ENCODE measurements around the gene TKFC.

The TKFC gene

DNA sequence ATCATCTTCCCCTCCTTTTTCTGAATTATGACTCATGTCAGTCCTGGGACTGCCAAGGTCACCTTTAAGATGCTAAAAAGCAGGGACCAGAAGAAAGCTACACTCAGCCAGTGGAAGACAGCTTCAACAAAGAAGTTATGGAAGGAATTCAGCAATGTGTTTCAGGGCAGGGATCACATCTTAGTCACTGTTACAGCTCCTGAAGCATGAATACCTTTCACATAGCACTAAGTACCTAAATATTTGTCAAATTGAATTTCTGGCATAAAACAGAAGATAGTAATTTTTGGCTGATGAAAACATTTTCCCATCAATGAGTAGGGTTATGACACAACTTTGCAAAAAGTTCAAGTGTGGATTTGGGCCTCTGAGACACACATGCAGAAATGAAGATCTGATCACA lies 5.4 kb upstream of the TKFC start:
- DNase-seq, result no peak

DNA sequence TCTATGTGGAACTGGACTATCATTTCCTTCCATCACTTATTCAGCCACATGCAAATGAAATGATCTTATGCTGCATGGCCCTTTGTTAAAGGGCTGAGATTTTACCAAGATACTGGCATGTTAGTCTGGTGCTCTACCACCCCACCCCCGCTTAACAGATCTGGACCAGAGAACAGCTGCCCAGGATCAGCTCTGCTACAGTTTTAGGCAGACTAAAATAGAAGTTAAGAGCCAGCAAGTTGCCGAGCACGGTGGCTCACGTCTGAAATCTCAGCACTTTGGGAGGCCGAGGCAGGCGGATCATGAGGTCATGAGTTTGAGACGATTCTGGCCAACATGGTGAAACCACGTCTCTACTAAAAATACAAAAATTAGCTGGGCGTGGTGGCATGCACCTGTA lies 4.7 kb upstream of the TKFC start:
- DNase-seq, result no peak

DNA sequence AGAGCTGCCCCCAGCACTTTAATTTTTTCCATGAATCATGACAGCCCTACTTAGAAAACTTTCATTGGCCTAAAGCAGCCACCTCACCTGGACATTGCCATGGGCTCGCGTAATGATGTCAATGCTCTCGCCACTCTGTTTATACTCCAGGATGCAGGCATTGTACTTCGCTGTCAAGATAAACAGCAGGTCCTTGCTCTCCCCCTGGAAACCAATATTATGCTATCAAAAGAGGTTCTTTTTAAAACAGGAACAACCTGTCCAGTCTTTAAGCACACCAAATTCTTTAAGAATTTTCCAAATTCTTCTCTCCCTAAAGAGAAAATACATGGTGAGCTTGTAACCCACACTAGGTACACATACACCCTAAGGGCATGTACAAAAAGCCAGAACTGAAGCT lies 3.2 kb upstream of the TKFC start:
- no peak for DNase-seq

DNA sequence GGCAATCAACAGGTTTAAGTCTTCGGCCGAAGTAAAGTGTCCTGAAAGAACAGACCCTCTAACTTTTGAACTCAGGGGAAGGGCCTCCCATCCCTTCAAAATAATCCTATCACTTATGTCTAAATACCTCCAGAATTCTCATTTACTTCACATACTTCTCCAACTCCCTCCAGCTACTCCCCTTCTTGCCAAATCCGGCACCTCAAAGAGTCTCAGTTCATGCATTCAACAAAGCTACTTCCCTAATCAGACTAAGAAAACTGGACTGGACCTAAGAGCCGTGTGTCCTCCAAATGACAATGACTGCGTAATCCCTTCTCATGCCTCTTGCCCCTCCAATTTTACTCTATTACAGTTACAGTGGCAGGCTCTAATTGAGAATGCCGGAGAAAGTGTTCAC lies 1.4 kb upstream of the TKFC start:
- DNase-seq, result no peak

DNA sequence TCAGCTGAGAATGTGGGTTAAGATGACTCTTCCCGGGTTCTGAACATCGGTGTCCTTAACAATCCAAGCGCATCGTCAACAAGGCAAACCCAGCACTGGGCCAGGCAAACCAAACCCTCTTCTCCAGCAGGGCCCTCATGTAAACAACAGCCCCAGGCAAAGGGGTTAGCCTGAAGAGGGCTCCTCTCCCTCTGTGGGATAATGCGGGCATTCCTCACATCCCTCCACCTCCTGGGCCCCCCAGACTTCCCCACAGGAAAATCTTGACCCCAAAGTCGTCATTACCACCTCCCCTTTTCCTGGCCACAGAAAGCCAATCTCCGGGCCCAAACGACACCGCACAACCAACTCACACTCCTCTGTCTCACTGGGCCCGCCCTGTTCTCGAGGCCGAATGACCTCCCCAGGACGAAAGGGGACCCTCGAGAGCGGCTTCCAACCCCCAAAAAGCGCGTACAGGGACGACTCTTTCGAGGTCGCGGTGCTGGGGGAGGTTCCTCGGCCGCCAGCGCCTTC lies 689 bp upstream of the TKFC start:
- DNase-seq, result no peak

DNA sequence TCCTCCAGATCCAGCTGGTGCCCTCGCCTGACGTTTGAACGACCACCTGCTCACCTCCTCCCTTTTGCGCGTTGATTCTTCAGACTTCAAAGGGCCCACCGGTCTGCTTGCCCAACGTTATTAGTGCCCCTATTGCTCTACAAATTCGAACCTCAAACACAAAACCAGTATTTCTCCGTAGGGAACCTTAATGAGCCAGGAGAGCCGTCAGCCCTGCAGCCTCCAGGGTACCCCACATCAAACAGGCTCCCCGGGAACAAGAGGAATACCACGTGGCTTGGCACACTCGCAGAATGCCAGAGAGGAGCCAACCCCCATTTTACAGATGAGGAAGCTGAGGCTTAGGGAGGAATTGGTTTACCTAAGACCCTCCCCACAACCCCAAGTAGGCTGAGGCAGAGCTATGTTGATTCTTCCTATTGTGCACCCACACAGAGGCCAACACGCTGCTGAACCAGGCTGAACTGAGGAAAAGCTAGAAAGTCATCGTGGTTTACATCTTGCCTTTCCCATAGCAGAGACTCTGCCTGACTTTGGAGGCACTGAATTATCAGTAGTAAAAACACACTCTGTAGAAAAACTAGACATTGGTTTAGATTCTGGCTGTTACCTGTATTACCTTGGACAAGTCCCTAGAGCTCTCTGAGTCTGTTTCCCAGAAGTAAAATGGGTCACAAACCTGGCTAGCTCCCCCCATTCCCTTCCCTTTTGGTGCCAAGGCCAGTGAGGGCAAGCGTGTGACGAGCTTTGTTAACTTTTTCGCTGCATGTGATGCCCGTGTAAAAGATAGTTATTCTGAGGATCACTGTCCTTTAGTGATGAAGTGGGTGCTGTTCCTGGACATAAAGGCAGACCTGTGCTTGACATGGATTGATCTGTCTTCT lies 764 bp downstream of the TKFC start:
- no peak for DNase-seq

DNA sequence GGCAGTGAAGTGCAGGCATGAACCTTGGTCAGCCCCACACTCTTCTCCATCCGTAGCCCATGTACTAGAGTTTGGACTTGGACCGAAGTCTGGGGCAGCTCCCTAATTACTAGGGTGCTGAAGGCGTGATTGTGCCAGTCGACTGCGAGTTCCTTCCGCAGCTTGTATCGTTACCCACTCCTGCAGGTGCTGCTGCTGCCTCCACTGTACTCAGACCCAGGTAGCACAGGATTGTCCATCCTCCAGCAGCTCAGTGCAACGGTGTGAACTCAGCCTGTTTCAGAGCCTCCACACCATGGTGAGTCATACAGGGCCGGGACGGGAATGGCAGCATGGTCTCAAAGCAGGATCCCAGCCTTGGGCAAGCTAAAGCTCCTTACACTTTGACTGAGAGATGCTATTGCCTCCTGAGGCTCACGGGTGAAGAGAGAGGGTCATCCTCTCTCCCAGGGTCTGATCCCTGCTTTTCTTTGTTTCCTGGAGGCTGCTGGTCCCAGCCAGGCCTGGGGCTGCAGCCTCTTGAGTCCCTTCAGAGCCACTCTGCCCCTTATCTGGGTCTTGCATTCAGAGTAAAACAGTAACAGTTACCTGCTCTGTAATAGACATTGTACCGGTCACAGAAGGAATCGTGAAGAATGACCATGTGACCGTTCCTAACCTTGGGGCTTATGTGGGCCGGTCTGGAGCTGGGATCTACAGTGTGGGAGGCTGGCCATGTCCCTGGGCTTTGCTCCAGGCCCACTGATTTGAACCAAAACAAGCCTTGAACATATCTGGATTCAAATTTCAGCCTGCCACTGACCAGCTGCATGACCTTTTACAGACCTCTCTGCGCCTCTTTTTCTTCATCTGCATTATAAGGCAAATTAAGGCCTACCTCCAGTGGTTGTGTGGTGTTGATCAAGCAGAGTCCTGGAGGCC lies 1.7 kb downstream of the TKFC start:
- DNase-seq, result no peak

DNA sequence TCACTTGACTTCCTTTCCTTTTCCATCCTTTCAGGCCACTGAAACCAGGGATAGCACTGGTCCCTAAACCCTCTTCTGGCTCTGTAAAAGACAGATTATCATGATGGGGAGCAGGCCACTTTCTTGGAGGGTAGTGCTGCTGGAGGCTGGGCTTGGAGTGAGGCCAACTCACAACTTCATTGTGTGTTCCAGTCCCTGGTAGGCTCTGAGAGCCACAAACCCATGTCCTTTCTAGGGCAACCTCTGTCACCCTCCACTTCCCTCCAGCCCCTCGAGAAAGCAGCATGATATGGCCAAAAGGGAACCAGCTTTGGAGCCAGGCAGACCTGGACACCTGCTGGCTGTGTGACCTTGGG lies 2.3 kb downstream of the TKFC start:
- DNase-seq, result no peak

DNA sequence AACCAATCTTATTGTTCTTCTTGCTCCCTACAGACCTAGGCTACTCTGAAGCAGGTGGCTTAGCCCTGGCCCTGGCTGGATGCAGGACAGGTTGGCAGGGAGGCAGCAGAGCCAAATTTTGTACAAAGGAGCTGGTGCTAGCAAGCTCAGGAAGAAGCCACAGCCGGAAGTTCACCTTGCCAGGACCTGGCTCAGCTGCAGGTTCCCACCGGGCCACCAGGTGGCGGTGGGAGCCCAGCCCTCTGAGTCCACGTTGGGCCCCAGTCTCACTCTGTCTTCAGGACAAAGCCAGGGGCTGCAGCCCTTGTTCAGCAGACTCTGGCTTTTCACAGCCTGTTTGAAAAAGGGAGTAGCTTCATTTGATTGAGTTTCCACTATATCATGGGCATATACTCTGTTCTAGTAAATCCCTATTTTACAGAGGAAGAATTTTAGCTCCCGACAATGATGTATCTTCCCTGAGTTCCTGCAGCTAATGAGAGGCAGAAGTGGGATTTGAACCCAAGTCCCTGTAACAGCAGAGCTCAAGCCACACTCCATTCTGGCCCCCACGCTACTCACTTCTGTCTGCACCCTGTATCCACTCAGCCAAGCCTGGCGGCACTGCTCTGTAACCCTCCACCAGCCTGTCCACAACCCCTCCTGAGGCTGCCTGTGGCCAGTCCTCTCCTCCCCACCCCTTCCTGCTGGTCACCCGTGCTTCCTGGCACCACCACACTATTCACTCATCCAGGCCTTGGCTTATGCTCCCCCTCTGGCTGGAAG lies 3.3 kb downstream of the TKFC start:
- DNase-seq, result peak in 1 of 2 experiments; percentile 56

DNA sequence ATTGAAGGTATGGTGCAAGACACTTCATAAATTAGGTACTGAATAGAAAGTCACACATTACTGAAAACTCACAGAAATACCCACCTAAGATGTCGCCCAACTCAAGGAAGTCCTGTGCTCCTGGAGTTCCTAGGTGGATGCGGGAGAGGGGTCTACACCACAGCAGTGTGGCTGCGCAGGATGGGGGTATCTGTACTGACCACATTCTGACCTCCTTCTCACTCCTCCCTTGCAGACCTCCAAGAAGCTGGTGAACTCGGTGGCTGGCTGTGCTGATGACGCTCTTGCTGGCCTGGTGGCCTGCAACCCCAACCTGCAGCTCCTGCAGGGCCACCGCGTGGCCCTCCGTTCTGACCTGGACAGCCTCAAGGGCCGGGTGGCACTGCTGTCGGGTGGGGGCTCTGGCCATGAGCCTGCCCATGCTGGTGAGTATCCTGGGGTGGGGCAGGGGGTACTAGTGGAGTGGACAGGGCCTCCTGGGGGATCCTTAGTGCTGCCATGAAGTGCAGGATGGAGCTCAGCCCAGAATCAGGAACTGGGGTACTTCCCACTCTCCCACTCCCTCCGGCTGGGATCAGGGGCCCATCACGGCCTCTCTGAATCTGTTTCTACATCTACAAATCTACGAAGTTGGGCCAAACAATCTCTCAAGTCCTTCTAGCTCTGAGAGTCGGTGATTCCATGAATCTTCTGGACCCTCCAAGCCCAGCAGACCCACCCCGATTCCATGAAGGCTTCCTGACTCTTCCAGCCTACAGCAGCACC lies 4.9 kb downstream of the TKFC start:
- DNase-seq, result no peak

DNA sequence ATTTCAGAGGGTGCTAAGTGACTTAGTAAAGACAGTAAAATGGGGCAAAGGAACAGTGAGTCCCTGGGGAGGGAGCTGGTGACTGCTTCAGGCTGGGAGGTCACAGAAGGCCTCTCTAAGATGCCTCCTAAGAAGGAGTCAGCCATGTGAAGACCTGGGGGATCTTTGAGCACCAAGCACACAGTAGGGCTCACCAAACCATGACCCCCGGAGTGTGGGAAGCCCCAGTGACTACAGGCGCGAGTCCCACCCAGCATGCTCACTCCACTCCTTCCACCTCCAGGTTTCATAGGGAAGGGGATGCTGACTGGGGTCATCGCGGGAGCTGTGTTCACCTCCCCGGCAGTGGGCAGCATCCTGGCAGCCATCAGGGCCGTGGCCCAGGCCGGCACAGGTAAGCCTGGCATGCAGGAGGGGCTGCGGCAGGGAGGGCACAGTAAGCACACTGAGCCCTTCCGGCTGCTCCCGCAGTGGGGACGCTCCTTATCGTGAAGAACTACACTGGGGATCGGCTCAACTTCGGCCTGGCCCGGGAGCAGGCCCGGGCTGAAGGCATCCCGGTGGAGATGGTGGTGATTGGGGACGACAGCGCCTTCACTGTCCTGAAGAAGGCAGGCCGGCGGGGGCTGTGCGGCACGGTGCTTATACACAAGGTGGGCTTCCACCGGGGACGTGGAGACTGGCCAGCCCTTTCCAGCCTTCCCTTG lies 5.9 kb downstream of the TKFC start:
- no peak for DNase-seq

DNA sequence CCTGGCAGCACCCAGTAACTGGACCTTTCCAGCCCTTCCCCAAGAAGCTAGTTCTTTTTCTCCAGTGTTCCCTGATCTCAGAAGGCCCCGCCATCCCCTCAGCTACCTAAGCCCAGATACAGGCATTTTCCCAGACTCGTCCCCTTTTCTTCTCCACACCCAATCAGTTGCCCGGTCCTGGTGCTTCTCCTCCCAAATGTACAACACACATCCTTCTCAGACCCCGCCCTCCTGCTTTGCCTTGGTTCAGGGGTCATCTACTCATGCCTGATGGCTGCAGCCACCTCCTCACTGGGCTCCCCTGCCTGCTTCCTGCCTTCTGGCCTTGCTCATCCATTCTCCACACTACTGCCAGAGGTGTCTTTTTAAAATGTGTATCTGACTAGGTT lies 6.5 kb downstream of the TKFC start:
- no peak for DNase-seq

DNA sequence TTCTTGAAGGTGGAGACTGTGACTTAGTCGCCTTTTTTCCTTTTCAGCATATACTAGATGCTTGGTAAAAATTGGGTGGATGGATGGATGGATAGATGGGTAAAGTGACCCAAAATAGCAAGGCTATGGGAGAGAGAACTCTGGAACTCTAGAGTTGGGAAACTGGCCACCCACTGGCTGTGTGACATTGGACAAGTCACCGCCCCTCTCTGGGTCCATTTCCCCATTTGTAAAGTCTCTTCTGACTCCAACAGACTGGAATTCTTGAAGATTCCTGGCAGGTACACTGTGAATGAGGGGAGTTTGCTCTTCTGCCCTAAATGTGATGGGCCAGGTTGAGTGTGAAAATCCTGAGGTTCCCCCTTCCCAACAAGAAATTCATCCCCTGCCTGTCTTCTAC lies 8.0 kb downstream of the TKFC start:
- no peak for DNase-seq

DNA sequence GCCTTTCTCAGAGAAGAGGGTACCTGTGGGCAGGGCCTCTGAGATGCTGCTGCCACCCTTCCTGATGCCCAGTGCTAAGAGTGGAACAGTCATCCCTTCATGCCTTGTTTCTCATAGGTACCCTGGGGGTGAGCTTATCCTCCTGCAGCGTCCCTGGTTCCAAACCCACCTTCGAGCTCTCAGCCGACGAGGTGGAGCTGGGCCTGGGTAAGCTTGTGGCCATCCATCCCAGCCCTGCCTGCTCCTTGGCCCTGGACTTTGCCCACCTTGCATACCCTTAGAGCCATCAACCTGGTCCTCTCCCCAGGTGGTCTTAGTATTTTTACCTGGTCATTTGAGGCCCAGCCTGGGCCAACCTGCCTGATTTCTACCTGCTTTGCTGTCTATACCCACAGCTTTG lies 8.7 kb downstream of the TKFC start:
- DNase-seq, result no peak

DNA sequence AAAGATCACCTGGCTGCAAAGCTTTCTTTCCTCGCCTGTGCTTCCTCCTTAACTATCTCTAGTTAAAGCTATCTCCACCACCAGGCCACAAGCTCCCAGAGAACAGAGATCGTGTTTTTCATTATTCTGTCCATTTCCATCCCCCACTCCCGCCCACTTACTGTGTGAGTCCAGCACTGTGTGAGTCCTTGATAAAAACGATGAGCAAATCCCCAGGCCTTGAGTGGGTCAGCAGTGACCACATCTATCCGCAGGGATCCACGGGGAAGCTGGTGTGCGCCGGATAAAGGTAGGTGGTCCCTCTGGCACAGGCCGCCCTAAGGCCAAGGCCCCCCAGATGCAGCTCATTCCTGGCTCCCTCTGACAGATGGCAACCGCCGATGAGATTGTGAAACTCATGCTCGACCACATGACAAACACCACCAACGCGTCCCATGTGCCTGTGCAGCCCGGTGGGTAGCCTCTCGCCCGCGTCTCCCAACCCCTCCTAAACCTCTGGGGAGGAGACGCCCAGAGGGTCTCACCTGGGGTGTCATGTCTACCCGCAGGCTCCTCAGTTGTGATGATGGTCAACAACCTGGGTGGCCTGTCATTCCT lies 9.3 kb downstream of the TKFC start:
- no peak for DNase-seq

DNA sequence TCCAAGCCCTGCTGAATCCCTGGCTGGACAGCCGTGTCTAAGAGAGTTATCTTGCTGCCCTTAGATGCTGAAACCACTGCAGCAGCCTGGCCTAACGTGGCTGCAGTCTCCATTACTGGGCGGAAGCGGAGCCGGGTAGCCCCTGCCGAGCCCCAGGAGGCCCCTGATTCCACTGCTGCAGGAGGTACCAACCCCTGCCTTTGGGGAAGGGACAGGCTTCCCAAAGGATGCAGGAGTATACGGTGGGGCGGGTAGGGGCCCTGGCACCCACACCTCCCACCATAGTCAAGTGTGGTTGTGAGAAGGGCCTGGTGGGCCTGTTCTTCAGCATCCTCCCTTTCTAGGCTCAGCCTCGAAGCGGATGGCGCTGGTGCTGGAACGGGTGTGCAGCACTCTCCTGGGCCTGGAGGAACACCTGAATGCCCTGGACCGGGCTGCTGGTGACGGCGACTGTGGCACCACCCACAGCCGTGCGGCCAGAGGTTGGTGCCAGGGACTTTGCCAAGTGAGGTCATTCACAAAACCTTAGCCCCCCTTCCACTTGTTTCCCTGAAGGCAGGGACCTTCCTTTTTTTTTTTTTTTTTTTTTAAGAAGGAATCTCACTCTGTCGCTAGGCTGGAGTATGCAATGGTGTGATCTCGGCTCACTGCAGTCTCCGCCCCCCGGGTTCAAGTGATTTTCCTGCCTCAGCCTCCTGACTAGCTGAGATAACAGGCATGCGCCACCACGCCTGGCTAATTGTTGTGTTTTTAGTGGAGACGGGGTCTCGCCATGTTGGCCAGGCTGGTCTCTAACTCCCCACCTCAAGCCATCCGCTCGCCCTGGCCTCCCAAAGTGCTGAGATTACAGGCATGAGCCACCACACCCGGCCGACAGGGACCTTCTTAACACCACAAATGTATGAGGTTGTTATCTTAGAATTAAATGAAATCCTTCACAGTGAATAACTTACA lies 11.0 kb downstream of the TKFC start:
- DNase-seq, result no peak

DNA sequence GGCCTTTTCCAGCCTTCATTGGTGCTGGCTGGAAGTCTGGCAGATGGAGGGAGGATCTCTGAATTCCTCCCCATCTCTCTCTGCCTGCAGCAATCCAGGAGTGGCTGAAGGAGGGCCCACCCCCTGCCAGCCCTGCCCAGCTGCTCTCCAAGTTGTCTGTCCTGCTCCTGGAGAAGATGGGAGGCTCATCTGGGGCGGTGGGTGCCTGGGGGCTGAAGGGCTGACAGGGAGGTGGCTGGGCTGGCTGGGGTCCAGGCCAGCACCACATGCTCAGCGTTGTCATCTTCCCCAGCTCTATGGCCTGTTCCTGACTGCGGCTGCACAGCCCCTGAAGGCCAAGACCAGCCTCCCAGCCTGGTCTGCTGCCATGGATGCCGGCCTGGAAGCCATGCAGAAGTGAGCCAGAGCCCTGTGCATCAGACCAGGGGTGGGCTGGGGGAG lies 12.2 kb downstream of the TKFC start:
- DNase-seq, result no peak

DNA sequence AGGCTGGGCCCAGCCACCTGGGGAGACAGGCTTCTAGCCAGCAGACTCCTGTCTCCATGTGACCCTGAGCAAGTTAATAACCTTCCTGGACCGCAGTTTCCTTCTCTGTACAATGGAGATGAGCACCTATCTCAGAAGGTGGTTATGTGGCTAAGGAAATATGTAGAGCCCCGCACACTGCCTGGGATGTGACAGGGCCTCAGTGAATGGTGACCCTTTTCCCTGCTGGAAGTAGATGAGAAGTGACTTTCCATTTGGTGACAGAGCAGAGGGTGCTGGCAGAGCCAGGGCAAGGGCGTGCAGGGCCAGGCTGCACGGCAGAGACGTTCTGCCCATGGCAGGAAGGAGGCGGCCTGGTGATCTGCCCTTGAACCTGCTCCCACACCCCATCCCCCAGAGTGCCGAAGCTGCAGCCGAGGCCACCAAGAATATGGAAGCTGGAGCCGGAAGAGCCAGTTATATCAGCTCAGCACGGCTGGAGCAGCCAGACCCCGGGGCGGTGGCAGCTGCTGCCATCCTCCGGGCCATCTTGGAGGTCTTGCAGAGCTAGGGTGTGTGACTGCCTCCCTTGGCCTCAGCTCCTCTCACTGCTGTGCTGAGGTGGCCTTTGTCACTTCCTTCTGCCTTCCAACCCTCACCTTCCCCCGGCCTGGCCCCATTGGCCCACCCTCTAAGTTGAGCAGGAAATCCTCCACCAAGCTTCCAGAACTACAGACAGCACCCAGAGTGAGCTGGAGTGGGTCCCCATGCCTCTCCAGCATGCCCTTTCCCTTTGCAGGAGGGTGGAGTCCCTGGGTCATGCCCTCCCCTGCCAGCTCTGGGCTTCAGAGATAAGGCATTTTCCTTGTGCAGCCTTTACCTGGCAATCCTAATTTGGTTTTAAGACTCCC lies 13.2 kb downstream of the TKFC start:
- no peak for DNase-seq

DNA sequence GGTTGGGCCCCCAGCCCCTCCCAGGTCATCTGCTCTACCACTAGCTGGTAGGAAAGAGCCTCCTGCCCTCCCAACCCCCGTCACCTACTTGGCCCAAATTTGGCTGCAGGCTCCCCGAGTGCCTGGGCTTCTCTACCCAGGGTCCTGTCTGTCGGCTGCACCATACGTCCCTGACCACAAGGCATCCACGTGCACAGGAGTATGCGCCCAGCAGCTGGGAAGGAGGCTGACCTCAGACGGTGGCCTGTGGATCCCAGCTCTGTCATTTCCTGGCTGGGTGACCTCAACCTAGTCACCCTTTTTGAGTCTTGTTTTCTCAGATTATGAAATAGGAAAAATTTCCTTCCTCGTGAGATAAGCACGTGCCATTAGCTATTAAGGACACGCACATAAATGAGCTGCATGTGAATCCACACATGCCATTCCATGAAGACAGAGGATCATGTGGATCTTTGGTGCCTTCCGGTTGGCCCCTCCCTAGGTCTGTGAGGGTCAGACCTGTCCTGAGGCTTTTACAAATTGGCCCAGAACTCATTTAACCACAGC lies 15.0 kb downstream of the TKFC start:
- DNase-seq, result no peak
